ENCODE results near the gene CLDN9.

CLDN9 gene

GRCh38 chr16:3058139-3059030, 45.7 kb downstream of the CLDN9 start:
- no peak for DNase-seq

GRCh38 chr16:3059041-3059722, 46.5 kb downstream of the CLDN9 start:
- DNase-seq: peak; percentile 80 to 93

- DNase-seq: no peak
These were observed 47.1 kb downstream of the CLDN9 start for GRCh38 chr16:3059723-3060242.

- DNase-seq: no peak
These were observed 47.8 kb downstream of the CLDN9 start for GRCh38 chr16:3060339-3061127.

- DNase-seq: no peak
These were observed 49.8 kb downstream of the CLDN9 start for GRCh38 chr16:3062553-3062952.

GRCh38 chr16:3063625-3064386, 51.1 kb downstream of the CLDN9 start:
- DNase-seq: no peak

All from inflammatory macrophage treated with lipopolysaccharide for 1 hour (primary cell).